ENCODE data around the gene IL15.
"Not testable (repeated sequence)": the region's sequence is repeated elsewhere in the genome, so short reads cannot be mapped to it uniquely, and the experiment has no call there.

Gene IL15

GRCh38 chr4:141705048-141705746 lies 68.8 kb downstream of the IL15 start:
- DNase-seq: no peak

- no peak for DNase-seq
Measured at GRCh38 chr4:141705747-141706377, 69.5 kb downstream of the IL15 start.

GRCh38 chr4:141706445-141706844 lies 70.1 kb downstream of the IL15 start:
- no peak for DNase-seq

- peak; percentile 54 for DNase-seq
Measured at GRCh38 chr4:141711211-141711610, 74.8 kb downstream of the IL15 start.

- no peak for DNase-seq
Measured at GRCh38 chr4:141713185-141713584, 76.8 kb downstream of the IL15 start.

- peak; percentile 55 for DNase-seq
Measured at GRCh38 chr4:141713771-141714445, 77.5 kb downstream of the IL15 start.

GRCh38 chr4:141719585-141719984 lies 83.2 kb downstream of the IL15 start:
- no peak for DNase-seq

GRCh38 chr4:141721174-141721573 lies 84.8 kb downstream of the IL15 start:
- DNase-seq: no peak

- peak; percentile 23 for DNase-seq
Measured at GRCh38 chr4:141724646-141725045, 88.3 kb downstream of the IL15 start.

- DNase-seq: no peak
Measured at GRCh38 chr4:141727420-141727819, 91.0 kb downstream of the IL15 start.

GRCh38 chr4:141730805-141731204 lies 94.4 kb downstream of the IL15 start:
- DNase-seq: peak; percentile 51

- DNase-seq: peak; percentile 37
Measured at GRCh38 chr4:141731481-141731880, 95.1 kb downstream of the IL15 start.

GRCh38 chr4:141739636-141740035 lies 103.3 kb downstream of the IL15 start:
- peak; percentile 79 for DNase-seq

- DNase-seq: no peak
Measured at GRCh38 chr4:141746026-141746425, 109.6 kb downstream of the IL15 start.

GRCh38 chr4:141751806-141752205 lies 115.4 kb downstream of the IL15 start:
- DNase-seq: not testable (repeated sequence)

GRCh38 chr4:141757287-141757686 lies 120.9 kb downstream of the IL15 start:
- DNase-seq: no peak

- no peak for DNase-seq
Measured at GRCh38 chr4:141759796-141760425, 123.5 kb downstream of the IL15 start.

- no peak for DNase-seq
Measured at GRCh38 chr4:141761926-141762325, 125.5 kb downstream of the IL15 start.

- DNase-seq: no peak
Measured at GRCh38 chr4:141763374-141763773, 127.0 kb downstream of the IL15 start.

GRCh38 chr4:141768954-141769353 lies 132.6 kb downstream of the IL15 start:
- DNase-seq: peak; percentile 91

- DNase-seq: peak; percentile 19
Measured at GRCh38 chr4:141771889-141772830, 135.8 kb downstream of the IL15 start.

- DNase-seq: no peak
Measured at GRCh38 chr4:141772838-141773237, 136.5 kb downstream of the IL15 start.

All from fibroblast of skin of scalp (primary cell).